ENCODE measurements around the gene ADD2. TPM values are rescaled to one million over a fixed set of nuclear protein-coding genes. Genes with fewer than 3 reads are reported as not detected.

The ADD2 gene
- total and polyA plus RNA-seq, 2 experiments from 2014 or later: 34.6 to 223 TPM

DNA sequence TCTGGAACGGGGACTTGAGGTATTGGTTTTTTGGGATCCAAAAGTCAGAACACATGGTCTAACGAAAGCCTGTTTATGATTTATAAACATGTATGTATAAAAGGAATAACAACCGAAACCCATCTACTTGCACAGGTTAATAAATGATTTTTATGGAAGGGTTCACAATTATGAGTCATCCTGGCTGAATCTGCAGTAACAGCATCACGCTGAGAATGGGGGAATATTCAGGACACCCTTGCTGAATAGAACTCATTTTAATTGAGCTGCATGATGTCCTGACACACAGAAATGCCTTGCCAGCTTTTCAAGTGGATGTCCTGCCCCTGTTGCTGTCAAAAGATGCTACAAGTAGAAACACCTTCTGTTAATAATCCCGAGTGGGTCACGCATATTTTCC lies 159.6 kb downstream of the ADD2 start (continued):
- TF ChIP-seq, protein P1, sequence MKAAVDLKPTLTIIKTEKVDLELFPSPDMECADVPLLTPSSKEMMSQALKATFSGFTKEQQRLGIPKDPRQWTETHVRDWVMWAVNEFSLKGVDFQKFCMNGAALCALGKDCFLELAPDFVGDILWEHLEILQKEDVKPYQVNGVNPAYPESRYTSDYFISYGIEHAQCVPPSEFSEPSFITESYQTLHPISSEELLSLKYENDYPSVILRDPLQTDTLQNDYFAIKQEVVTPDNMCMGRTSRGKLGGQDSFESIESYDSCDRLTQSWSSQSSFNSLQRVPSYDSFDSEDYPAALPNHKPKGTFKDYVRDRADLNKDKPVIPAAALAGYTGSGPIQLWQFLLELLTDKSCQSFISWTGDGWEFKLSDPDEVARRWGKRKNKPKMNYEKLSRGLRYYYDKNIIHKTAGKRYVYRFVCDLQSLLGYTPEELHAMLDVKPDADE (IDR thresholded peaks at IDR 0.05): no peak
- no peak for TF ChIP-seq ZNF114 (CRISPR knock-in tag; IDR thresholded peaks at IDR 0.05)
- no peak for TF ChIP-seq STAT1 (IDR thresholded peaks at IDR 0.05; ENCODE audit: unreplicated experiment)
- TF ChIP-seq NANOG (IDR thresholded peaks at IDR 0.05; ENCODE audit: borderline replicate concordance): no peak

DNA sequence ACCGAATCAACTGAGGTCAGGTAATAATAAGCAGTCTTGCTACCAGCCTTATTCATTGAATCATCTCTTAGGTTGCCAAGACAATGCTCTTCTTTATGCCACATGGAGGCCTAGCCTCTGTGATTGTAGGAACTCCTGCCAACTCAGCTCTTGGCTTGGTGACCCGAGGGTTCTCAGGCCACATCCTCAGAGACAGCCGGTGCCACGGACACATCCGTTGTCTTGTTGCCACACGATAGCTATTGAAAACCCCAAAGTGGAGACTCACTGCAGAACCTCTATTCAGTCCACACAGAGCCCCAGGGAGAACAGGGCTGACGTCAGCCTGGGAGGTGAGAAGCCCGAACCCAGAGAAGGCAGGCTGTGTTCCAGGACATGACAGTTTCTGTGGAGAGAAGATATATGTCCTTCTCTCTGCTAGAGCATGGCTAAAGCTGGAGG lies 160.9 kb downstream of the ADD2 start:
- Histone ChIP-seq H2AFZ (no peak overlapping the region), H3K4me2 (no peak overlapping the region), H3F3A (replicated peaks; ENCODE audit: low read depth) (no peaks in the 10 kb centered on the region), H3K36me3 (ENCODE audit: insufficient read depth) (no peaks in the 10 kb centered on the region), H3K4me3 (no peak overlapping the region), H3K27me3 (ENCODE audit: insufficient read depth) (no peaks in the 10 kb centered on the region), H3K4me1 (ENCODE audit: insufficient read depth) (no peaks in the 10 kb centered on the region), H3K9me2 (ENCODE audit: insufficient read depth) (no peaks in the 10 kb centered on the region; the same call in 1 of the 2 replicates), H3K79me2 (replicated peaks; ENCODE audit: insufficient read depth) (no peaks in the 10 kb centered on the region), H3K27ac (ENCODE audit: low read depth) (no peak overlapping the region), H4K20me1 (replicated peaks; ENCODE audit: insufficient read depth) (no peaks in the 10 kb centered on the region)
- H3K9me3 Mint-ChIP-seq: no peaks in the 10 kb centered on the region
- H3K27ac Mint-ChIP-seq: no peak overlapping the region
- H3K36me3 Mint-ChIP-seq (ENCODE audit: low read depth): no peaks in the 10 kb centered on the region
- TF ChIP-seq ZNF114 (CRISPR knock-in tag; IDR thresholded peaks at IDR 0.05) (no peak), CTCF (conservative IDR thresholded peaks at IDR 0.05; ENCODE audit: low read depth in 2 of 2) (no peak), EZH2 (IDR thresholded peaks at IDR 0.05; ENCODE audit: low read depth, unreplicated experiment) (no peak), EZH2phosphoT487 (IDR thresholded peaks at IDR 0.05; ENCODE audit: unreplicated experiment) (no peak), NANOG (IDR thresholded peaks at IDR 0.05; ENCODE audit: borderline replicate concordance) (no peak), CREB1 (CRISPR knock-in tag; IDR thresholded peaks at IDR 0.05; ENCODE audit: low read depth) (no peak)
- TF ChIP-seq, protein P2, sequence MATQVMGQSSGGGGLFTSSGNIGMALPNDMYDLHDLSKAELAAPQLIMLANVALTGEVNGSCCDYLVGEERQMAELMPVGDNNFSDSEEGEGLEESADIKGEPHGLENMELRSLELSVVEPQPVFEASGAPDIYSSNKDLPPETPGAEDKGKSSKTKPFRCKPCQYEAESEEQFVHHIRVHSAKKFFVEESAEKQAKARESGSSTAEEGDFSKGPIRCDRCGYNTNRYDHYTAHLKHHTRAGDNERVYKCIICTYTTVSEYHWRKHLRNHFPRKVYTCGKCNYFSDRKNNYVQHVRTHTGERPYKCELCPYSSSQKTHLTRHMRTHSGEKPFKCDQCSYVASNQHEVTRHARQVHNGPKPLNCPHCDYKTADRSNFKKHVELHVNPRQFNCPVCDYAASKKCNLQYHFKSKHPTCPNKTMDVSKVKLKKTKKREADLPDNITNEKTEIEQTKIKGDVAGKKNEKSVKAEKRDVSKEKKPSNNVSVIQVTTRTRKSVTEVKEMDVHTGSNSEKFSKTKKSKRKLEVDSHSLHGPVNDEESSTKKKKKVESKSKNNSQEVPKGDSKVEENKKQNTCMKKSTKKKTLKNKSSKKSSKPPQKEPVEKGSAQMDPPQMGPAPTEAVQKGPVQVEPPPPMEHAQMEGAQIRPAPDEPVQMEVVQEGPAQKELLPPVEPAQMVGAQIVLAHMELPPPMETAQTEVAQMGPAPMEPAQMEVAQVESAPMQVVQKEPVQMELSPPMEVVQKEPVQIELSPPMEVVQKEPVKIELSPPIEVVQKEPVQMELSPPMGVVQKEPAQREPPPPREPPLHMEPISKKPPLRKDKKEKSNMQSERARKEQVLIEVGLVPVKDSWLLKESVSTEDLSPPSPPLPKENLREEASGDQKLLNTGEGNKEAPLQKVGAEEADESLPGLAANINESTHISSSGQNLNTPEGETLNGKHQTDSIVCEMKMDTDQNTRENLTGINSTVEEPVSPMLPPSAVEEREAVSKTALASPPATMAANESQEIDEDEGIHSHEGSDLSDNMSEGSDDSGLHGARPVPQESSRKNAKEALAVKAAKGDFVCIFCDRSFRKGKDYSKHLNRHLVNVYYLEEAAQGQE (IDR thresholded peaks at IDR 0.05; ENCODE audit: unreplicated experiment): no peak
- TF ChIP-seq, protein P1 (IDR thresholded peaks at IDR 0.05): no peak
- no peaks in the 10 kb centered on the region for H3K4me1 Mint-ChIP-seq
- DNase-seq (ENCODE audit: low spot score) (no peak), ATAC-seq (no peak)
- H3K27me3 Mint-ChIP-seq (ENCODE audit: insufficient read depth, low read depth, poor library complexity): peaks cover 7% of the 10 kb centered on the region
- H3K4me3 Mint-ChIP-seq: no peak overlapping the region

Small RNAs within 50 kb of the gene (small RNA-seq; reads per million reads assigned to genes)
- gene HMGN2P21 (ENCODE audit: low replicate concordance): not detected

Other genes starting within 250 kb of the ADD2 start
- gene TGFA, start 214.4 kb downstream of the ADD2 start, total RNA-seq (2014; rRNA removed; shearing (Covaris generic)): 2.6 and 6.5 TPM in 2 replicates
- 1.1 and 1.4 TPM in 2 replicates for gene TGFA, start 214.4 kb downstream of the ADD2 start, polyA plus RNA-seq (2016; fragmentation: Nextera tagmentation; extraction: Ambion mirVana)
- gene FIGLA, start 22.4 kb upstream of the ADD2 start, total RNA-seq (2014; rRNA removed; shearing (Covaris generic)): not detected in 2 replicates
- gene FIGLA, start 22.4 kb upstream of the ADD2 start, polyA plus RNA-seq (2016; fragmentation: Nextera tagmentation; extraction: Ambion mirVana): not detected in 2 replicates
- not detected in 2 replicates for gene CLEC4F, start 52.4 kb upstream of the ADD2 start, total RNA-seq (2014; rRNA removed; shearing (Covaris generic))
- gene CLEC4F, start 52.4 kb upstream of the ADD2 start, polyA plus RNA-seq (2016; fragmentation: Nextera tagmentation; extraction: Ambion mirVana): not detected in 2 replicates
- not detected in 2 replicates for gene CD207, start 67.6 kb upstream of the ADD2 start, total RNA-seq (2014; rRNA removed; shearing (Covaris generic))
- gene CD207, start 67.6 kb upstream of the ADD2 start, polyA plus RNA-seq (2016; fragmentation: Nextera tagmentation; extraction: Ambion mirVana): not detected in 2 replicates
- gene VAX2, start 132.4 kb upstream of the ADD2 start, total RNA-seq (2014; rRNA removed; shearing (Covaris generic)): 0.31 TPM in 1 of 2 replicates, not detected in the other
- gene VAX2, start 132.4 kb upstream of the ADD2 start, polyA plus RNA-seq (2016; fragmentation: Nextera tagmentation; extraction: Ambion mirVana): not detected in 2 replicates
- gene ATP6V1B1, start 167.7 kb upstream of the ADD2 start, total RNA-seq (2014; rRNA removed; shearing (Covaris generic)): not detected in 2 replicates
- not detected in 2 replicates for gene ATP6V1B1, start 167.7 kb upstream of the ADD2 start, polyA plus RNA-seq (2016; fragmentation: Nextera tagmentation; extraction: Ambion mirVana)
- 0.73 and 1.3 TPM in 2 replicates for gene ANKRD53, start 210.4 kb upstream of the ADD2 start, total RNA-seq (2014; rRNA removed; shearing (Covaris generic))
- 0.32 and 0.59 TPM in 2 replicates for gene ANKRD53, start 210.4 kb upstream of the ADD2 start, polyA plus RNA-seq (2016; fragmentation: Nextera tagmentation; extraction: Ambion mirVana)
- gene TEX261, start 226.7 kb upstream of the ADD2 start, total RNA-seq (2014; rRNA removed; shearing (Covaris generic)): 17.5 and 22.8 TPM in 2 replicates
- gene TEX261, start 226.7 kb upstream of the ADD2 start, polyA plus RNA-seq (2016; fragmentation: Nextera tagmentation; extraction: Ambion mirVana): 5.7 and 6.0 TPM in 2 replicates

Measured in GM23338 (cell line).